NCI-H1694 treated with DMSO at 0.1 percent for 48 hours (cell line): Measurements from ENCODE around the gene PPP4R1.
"Not testable (repeated sequence)": the region's sequence is repeated elsewhere in the genome, so short reads cannot be mapped to it uniquely, and the experiment has no call there.

ENCODE experiments used
- DNase-seq: peaks from one replicate; lab custom pipeline; 2025; lab: John Stamatoyannopoulos, UW

Gene PPP4R1, protein sequence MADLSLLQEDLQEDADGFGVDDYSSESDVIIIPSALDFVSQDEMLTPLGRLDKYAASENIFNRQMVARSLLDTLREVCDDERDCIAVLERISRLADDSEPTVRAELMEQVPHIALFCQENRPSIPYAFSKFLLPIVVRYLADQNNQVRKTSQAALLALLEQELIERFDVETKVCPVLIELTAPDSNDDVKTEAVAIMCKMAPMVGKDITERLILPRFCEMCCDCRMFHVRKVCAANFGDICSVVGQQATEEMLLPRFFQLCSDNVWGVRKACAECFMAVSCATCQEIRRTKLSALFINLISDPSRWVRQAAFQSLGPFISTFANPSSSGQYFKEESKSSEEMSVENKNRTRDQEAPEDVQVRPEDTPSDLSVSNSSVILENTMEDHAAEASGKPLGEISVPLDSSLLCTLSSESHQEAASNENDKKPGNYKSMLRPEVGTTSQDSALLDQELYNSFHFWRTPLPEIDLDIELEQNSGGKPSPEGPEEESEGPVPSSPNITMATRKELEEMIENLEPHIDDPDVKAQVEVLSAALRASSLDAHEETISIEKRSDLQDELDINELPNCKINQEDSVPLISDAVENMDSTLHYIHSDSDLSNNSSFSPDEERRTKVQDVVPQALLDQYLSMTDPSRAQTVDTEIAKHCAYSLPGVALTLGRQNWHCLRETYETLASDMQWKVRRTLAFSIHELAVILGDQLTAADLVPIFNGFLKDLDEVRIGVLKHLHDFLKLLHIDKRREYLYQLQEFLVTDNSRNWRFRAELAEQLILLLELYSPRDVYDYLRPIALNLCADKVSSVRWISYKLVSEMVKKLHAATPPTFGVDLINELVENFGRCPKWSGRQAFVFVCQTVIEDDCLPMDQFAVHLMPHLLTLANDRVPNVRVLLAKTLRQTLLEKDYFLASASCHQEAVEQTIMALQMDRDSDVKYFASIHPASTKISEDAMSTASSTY

DNA sequence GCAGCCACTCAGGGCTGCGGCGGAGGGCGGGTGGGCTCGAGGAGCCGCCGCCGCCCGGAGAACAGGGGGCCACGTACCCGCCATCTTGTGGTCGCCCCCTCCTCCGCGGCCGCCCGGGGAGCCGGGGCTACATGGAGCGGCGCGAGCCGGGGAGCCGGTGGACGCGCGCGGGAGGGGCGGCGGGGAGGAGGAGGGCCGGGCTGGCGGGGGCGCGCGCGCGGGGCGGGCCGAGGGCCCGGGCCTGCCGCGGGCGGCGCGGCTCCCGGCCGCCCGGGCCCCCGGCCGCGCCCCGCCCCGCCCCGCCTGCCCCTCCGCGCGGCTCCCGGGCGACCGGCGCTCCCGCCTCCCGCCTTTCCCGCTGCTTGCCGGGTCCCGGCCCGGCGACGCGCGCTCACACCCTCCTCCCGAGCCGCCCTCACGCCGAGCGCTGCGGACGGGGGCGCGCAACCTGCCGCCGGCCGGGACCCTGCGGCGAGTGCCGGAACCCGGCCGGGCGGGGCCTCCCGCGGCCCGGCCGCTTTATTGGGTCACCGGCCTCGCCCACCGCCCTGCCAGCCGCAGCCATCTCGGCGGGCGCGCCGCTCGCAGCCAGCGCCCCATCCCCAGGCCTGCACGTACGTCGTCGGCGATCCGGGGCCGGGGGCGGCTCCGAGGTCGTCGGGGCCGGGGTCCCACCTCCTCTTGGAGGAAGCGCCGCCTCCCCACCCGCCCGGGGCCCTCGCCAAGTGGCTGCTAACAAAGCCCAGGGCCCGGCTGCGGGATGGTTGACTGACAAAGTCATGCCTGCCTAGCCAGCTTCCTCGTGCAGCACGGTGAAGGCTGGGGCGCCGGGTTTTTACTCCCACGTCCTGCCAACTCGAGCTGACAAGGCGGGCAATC, at the start of gene PPP4R1:
Gene PPP4R1, minus strand, starts transcription at position 159 of the 879 bp plus-strand sequence. Its CDS starts 75 bp downstream, at position 84.
- DNase-seq: peak; percentile 31

DNA sequence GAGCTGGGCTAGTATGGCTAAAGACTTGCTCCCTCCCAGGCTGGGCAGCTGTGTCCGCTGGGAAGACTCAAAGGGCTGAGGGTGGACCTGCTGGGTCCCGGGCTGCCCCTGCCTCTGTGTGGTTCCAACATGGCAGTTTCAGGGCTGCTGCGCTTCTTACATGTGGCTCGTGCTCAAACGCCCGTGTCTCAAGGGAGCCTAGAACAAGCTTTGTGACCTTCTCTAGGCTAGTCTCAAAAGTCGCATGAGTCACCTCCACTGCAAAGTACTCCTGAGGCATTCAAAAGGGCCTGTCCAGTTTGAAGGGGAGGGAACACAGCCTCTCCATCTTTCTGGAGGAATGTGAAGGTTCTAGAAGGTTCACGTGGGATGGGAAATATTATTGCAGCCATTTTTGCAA, 49.0 kb upstream of the PPP4R1 start:
- DNase-seq: no peak

GRCh38 chr18:9661564-9661963, 47.2 kb upstream of the PPP4R1 start:
- no peak for DNase-seq

DNA sequence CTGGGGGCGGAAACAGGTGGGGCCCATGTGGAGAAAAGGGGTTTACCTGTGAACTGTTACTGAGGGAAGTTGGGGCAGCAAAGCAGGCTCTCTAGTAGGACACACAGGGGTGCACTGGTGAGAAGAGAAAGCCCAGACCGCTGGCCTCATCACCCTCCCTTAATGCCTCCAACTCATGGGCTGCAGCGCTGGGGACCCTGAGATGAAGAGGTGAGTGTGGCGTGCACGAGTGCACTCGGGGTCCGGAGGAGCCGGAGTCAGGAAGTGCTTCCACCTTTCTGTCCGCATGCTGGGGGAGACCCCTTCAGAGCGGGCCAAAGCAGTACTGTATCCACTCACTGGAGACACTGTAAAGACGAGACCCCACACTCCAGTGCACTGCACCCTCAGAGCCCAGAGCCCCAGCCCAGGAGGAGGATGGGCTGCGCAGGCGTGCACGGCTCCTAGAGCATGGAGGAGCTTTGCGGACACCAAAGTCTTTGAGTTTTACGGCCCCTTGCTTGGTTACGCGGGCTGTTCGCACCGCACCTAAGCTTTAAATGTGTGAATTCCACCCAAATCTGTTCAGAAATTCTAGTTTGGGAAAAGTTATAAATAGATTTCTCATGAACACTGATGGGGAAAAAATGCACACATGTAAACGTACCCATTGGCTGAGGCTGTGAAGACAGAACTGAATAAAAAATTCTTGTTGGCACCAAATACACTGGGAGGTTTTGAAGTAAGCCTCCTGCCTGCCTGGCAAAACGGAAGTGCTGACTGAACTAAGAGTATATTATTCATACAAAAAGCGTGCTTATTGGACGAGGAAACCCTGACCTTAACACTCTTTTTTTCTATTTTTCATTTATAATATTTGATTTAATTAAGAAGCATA, 45.4 kb upstream of the PPP4R1 start:
- DNase-seq: no peak

DNA sequence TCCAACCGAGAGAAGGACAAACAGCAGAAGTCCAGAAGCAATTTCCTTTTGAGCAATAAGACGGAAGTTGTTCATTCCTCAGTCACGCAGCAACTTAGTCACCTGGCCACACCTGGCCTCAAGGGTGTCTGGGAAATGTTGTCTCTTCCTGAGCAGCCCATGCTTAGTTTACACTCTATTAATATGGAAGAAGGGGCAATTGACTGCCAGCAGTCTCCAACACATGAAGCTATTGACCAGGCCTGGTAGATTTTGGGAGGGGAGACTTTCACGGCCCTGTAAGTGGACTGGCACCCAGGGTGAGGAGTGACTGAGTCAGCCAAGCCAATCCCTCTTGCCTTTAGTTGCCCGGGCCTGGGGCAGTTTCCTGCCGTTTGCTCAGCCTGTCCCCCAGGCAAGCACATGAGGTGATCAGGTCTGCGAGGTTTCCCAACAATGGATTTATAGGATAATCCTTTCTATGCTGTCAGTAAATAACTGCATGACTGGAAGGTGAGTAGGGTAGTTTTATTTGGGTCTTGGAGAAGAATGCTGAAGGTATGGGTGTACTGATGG, 43.8 kb upstream of the PPP4R1 start:
- no peak for DNase-seq

DNA sequence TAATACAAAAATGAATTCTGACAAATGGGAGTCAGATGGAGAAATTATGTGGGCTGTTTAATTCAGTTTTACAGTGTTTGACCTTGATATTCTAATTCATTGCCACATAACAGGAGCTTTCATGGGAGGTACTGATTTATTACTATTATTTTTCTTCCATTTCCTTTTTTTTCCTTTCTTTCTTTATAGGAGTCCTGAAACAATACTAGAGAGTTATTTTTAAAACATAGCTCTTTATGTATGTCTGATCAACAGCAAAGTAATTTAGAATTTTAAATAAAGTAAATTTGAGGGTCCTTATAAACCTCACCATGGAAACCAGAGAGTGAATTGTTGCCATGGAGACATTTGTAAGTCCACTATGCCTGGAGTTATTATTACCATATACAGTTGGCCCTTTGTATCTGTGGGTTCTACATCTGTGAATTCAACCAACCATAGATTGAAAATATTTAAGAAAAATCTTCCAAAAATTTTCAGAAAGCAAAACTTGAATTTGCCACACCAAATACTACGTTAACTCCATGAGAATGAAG, 40.9 kb upstream of the PPP4R1 start:
- DNase-seq: no peak

GRCh38 chr18:9653390-9653789, 39.0 kb upstream of the PPP4R1 start:
- no peak for DNase-seq

DNA sequence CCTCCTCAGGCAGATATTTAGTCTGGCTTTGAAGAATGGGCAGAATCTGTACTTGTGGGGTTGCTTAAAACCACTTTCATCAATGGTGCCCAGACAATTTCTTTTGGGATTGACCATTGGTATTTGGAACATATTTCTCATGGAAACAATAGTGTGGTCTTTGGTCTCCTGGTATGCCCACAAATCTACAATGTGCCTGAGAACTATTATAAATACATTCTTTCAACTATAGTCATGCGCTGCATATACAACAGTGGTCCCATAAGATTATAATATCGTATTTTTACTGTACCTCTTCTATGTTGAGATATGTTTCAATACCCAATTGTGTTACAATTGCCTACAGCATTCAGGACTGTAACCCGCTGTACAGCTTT, 34.8 kb upstream of the PPP4R1 start:
- DNase-seq: no peak

- DNase-seq: no peak
Observed at GRCh38 chr18:9648431-9649163, 34.2 kb upstream of the PPP4R1 start.

GRCh38 chr18:9647496-9648323, 33.4 kb upstream of the PPP4R1 start:
- DNase-seq: no peak

DNA sequence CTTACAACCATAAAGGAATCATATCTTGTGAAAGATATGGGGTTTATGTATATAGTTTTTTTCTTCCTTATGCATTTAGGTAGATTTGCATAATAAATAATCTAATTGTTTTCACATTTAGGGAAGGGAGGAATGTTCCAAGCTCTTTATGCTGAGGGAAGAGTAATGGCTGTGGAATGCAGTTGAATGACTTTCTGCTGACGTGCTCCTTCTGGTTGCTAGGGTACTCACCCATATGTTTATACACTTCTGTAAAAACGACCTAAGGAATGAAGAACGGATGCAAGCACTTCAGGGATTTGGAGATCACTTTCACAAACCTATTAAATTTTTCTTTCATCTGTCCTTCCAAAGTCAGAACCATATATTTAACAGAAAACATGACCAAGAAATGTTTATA, 29.2 kb upstream of the PPP4R1 start:
- DNase-seq: no peak

- no peak for DNase-seq
Observed at GRCh38 chr18:9642799-9643462, 28.6 kb upstream of the PPP4R1 start.

DNA sequence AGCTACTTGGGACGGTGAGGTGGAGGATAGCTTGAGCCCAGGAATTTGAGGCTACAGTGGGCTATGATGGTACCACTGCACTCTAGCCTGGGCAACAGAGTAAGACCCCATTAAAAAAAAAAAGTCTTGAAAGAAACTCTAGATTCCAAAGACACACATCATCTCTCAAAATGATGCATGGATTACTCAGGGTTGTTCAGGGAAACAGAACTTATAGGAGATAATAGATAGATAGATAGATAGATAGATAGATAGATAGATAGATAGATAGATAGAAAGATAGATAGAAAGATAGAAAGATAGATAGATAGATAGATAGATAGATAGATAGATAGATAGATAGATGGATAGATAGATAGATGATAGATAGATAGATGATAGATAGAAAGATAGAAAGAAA, 26.7 kb upstream of the PPP4R1 start:
- DNase-seq: not testable (repeated sequence)

DNA sequence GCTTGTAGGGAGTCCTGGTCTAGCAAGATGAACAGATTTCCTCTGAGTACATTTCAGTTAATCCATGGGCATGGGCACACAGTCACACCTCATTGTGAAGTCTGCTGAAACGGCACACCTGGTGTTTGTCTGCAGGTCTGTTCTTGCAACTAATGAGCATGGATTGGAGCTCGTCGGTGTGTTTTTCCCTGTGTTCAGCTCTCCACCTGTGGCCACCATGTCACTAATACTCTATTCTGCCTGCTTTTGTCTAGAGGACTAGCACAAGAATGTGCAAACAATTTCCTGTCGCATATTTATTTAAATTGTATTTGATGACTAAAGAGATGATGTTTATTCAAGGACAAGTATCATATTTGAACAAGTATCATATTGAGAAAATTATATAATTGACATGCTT, 24.5 kb upstream of the PPP4R1 start:
- DNase-seq: no peak

GRCh38 chr18:9637036-9637767, 22.8 kb upstream of the PPP4R1 start:
- no peak for DNase-seq

- DNase-seq: no peak
Observed at GRCh38 chr18:9634856-9635255, 20.5 kb upstream of the PPP4R1 start.

DNA sequence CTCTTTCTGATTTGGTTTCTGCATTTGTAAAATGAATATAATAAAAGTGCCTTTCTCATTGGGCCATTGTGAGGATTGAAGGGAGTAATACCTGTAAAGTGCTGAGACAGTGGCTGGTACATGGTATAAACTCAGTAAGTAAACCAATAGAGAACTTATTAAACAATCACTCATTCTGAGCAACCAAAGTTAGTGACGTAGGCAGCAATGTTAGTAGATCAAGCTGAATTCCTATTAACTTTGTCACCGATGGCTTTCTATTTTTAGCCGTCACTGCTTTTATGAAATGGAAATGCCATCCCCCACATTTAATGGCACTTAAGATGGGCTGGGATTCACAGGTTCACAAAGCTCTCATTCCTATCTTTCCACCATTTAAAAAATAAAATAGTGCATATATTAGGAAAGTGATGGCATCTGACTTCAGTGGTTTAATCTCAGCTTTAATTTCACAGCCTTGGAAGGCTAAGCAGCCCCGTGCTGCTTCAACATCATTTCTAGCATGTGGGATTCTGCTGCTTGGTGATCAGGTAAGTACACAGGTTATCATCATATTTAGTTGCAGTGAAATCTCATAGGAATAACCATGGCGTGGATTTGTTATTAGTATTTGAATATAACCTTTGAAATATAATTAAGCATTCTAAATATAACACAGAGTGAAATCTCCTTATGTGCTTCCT, 17.6 kb upstream of the PPP4R1 start:
- no peak for DNase-seq
